ENCODE data around the gene IL17A.
"Not testable (repeated sequence)": the region's sequence is repeated elsewhere in the genome, so short reads cannot be mapped to it uniquely, and the experiment has no call there.

IL17A gene

DNA sequence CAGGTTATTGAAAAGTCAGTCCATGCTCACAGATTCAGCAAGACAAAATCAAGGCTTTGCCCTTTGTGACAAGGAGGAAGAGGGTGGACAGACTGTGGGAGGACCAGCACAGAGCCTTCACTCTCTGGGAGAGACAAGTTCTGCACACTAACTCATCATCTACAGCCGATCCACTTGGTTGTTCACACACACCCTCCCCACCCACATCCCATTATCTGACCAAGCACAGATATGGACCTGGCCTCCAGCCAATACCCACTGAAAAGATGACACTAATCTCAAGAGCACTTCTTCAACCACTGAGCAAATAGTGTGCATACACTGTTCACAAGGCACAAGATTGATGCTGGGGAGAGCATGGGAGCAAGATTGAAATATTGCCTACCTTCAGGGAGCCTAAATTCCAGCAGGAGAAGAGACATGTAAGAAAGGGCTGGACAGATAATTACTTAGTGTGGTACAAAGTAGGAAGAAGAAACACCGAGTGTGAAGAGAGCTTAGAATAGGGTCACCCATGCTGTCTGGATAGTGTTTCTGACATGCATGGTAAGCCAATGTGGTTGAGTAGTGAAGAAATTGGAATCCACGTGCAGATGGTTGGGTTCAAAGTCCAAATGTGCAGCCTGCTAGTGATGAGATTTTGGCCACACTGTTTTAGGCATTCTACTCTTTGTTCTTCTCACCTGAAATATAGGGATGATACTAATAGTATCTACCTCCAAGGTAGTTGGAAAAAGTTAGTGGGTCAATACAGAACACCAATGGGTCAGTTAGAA is 21.7 kb upstream of the IL17A start:
- DNase-seq (ENCODE audit: low spot score): no peak

GRCh38 chr6:52167267-52167666 is 18.9 kb upstream of the IL17A start:
- DNase-seq (ENCODE audit: low spot score): no peak

DNA sequence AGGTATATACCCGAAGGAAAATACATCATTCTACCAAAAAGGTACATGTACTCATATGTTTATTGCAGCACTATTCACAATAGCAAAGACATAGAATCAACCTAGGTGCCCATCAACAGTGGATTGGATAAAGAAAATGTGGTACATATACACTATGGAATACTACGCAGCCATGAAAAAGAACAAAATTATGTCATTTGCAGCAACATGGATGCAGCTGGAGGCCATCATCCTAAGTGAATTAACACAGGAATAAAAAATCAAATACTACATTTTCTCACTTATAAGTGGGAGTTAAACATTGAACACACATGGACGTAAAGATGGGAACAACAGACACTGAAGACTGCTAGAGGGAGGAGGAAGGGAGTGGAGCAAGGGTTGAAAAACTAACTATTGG is 17.8 kb upstream of the IL17A start:
- not testable (repeated sequence) for DNase-seq (ENCODE audit: low spot score)

GRCh38 chr6:52174118-52174517 is 12.1 kb upstream of the IL17A start:
- DNase-seq (ENCODE audit: low spot score): no peak

DNA sequence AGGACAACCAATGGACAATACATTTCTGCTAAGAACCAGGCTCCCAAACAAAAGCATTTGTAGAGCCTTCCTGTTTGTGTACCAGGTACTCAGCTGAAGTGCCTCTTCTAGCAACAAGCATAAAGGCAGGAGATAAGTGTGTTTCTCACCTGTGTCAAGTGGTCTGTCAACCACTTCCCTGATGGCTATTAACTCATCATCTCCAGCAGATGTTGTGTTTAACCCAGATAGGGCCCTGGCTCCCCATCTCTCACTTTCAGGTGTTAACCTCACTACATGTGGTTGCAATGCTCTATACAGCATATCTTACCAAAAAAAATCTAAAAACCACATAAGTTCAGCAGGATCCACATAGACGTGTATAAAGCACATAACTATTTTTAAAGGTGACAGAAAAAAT is 9.6 kb upstream of the IL17A start:
- DNase-seq (ENCODE audit: low spot score): no peak

DNA sequence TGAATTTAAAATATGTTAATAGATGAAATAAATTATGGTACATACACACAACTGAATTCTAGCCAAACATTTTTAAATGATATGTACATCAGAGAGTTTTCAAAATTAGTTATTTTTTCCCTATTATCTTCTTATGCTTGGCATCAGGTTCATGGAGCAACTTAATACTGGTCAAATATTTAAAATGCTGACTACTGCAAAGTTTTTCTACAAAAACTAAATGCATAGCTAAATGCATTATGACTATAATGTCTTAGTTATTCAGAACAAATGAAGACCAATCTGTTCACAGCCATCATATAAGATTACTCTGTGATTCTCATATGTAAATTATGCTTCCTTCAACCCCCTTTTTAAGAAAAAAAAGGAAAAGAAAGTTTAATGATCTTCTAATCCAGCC is 8.2 kb upstream of the IL17A start:
- no peak for DNase-seq (ENCODE audit: low spot score)

GRCh38 chr6:52180787-52181558 is 5.2 kb upstream of the IL17A start:
- DNase-seq (ENCODE audit: low spot score): no peak

DNA sequence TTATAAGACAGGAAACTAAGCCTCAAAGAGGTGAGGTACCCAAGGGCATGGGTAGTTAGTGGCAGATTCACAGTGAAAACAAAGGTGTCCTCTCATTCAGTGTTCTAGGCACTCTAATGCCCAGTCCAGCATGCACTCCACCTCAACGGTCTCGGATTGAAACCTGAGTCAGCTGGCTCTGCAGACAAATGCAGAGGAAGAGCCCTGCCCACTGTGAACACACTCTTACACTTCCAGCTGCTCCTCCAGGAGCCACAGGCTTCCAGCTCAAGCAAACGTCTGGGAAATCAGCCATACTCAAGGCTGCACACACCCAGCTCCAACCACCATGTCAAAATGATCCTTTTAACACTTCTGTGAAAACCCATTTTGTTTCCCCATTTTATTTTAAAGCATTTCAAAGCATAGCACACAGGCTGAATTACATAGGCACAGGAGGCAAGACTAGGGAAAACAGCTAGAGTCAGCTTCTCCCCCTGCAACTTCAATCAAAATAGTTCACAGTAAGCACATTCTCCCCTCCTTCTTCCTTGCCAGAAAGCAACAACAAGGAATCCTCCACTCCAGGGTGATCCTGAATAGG is 3.0 kb upstream of the IL17A start:
- no peak for DNase-seq (ENCODE audit: low spot score)

DNA sequence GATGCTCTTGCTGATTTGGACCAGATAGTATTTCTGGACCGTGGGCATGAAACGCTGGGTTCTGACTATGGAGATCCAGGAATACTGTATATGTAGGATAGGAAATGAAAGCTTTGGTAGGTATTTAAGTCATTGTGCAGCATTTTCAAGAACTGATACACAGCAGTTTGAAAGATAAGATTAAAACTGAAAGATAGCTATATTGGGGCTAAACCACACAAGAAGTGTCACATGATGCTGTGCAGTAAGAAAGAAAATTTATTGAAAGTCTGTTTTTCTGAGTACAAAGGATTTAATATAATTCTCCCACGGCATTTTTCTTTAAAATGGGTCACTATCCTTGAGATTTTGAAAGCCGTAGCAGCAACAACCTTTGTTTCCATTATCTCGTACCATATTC is 305 bp downstream of the IL17A start:
- DNase-seq (ENCODE audit: low spot score): no peak

DNA sequence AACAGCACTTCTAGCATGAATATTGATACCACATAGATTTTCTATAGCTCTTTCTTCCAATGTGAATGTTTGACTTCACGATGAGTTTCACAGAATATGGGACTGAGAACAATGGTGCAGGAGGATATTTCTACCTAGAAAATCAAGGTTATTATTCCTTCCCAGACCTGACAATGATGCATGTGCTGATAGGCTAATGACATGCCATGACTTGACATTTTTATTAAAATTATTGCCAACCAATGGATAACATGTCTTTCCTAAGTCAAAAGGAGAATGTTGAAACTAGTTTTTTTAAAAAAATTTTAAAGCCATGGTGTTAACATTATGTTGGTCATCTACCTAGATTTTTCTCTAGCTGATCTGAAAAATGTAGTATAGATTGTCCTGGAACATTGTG is 923 bp downstream of the IL17A start:
- no peak for DNase-seq (ENCODE audit: low spot score)

GRCh38 chr6:52189974-52190373 is 3.8 kb downstream of the IL17A start:
- DNase-seq (ENCODE audit: low spot score): no peak

DNA sequence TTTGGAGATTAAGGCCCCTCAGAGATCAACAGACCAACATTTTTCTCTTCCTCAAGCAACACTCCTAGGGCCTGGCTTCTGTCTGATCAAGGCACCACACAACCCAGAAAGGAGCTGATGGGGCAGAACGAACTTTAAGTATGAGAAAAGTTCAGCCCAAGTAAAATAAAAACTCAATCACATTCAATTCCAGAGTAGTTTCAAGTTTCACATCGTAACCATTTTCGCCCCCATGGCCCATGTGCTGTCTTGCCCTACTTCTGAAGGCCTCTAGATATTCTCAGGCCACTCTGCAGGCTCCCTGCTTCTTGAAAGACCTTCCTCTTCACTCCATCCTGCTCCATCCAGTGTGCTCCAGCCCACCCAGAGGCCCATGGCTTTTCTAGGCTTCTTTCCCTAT is 4.2 kb downstream of the IL17A start:
- no peak for DNase-seq (ENCODE audit: low spot score)

GRCh38 chr6:52191824-52192223 is 5.6 kb downstream of the IL17A start:
- no peak for DNase-seq (ENCODE audit: low spot score)

DNA sequence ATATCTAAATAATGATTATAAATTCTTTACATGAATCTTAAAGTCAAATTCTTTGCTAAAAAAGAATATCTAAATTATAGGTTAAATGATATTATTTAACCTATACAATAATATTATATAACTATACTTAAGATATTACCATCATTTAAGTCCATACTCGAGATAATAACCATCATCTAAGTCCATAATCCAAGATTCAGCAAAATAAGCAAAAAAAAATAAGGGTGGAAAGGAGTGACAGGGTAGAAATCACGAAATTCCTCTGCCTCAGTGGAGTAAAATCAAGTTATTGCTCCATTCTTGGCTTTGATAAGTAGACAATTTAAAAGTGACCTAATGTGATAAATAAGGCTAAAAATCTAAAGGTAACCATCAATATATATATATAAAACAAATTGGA is 9.7 kb downstream of the IL17A start:
- DNase-seq (ENCODE audit: low spot score): no peak

DNA sequence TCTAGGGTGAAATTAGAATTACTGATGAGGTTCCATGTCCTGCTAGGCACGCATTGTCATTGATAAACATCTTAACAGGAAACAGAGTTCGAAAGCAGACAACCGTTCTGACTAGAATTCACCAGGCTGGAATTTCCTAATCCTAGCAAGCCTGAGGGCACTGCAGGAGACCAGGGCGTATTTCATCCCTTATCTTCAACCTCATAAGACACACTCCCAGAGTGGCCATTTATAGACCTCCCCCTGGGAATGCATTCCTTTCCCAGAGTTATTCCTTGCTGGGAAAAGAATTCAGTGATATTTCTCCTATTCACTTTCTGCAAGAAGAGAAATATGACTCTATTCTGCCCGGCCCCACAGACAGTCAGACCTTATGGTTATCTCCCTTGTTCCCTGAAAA is 13.9 kb downstream of the IL17A start:
- DNase-seq (ENCODE audit: low spot score): not testable (repeated sequence)

GRCh38 chr6:52201046-52201445 is 14.9 kb downstream of the IL17A start:
- DNase-seq (ENCODE audit: low spot score): no peak

DNA sequence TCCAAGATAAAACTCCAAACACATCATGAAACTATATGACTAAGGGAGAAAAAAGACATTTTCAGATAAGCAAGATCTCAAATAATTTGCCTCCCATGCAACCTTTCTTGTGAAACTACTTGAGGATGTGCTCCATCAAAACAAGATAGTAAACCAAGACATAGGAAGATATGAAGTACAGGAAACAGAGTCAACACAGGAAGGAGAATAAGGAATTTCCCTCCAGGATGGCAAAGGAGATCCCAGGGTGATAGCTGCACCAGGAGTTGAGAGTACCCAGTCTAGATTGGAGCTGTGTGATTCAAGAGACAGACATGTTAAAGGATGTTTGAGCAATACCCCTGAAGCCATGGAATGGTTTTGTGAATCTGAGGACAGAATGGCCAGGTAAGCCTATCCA is 15.3 kb downstream of the IL17A start:
- DNase-seq (ENCODE audit: low spot score): no peak

DNA sequence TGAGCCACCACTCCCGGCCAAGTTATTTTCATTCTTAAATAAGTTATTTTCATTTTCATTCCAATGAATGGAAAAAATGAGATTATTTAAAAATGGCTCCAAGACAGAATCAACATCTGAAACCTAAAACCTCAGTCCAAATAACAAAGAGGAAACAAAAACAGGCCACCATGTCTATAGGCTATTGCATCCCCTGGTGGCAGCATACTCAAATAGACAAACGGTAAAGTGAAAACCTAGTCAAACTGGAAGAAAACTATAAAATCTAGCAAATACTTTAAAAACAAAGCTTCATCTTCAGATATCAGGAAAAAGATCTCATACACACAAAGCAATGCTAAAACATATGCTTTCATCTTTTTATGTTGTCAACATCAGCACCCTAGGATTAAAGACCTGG is 20.9 kb downstream of the IL17A start:
- no peak for DNase-seq (ENCODE audit: low spot score)

- DNase-seq (ENCODE audit: low spot score): no peak
These were observed 22.4 kb downstream of the IL17A start for GRCh38 chr6:52208612-52209011.

DNA sequence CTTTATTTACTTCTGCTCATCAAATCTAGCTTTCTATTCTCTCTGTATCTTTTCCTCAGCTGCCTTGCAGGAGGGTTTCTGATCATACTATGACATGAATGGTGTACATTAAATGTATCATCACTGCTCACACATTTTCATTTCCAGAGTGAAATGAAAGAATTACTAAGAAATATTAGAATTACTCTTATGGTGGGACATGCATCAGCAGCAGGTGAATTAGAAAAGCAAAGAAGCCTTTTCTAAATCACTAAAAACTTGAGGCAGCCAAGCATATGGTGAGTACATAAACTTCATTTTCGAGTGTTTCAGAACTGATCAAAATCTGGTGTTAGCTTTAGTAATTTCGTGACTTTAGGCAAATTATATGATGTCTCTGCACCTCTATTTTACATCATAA is 23.6 kb downstream of the IL17A start:
- no peak for DNase-seq (ENCODE audit: low spot score)

- no peak for DNase-seq (ENCODE audit: low spot score)
These were observed 24.1 kb downstream of the IL17A start for GRCh38 chr6:52210227-52210626.

- DNase-seq (ENCODE audit: low spot score): no peak
These were observed 27.0 kb downstream of the IL17A start for GRCh38 chr6:52213127-52213526.

GRCh38 chr6:52215787-52216186 is 29.6 kb downstream of the IL17A start:
- DNase-seq (ENCODE audit: low spot score): no peak
